ENCODE results near the gene KIF15. TPM values are rescaled to one million over a fixed set of nuclear protein-coding genes. Genes with fewer than 3 reads are reported as not detected.
"Not testable (repeated sequence)": the region's sequence is repeated elsewhere in the genome, so short reads cannot be mapped to it uniquely, and the experiment has no call there.

KIF15 gene
- total RNA-seq, 4 donors from 2014 or later: 0.13 to 2.4 (median 0.51) TPM

- no peak overlapping the region for H3K27ac ChIP-seq
- no peaks in the 10 kb centered on the region for H3K9me3 ChIP-seq
- 93% methylated on average over 4 of the region's 4 CpGs for WGBS, 2 donors (ENCODE audit: low coverage in 1 of 2)
- H3K4me3 ChIP-seq: no peak overlapping the region
- H3K27me3 ChIP-seq: no peaks in the 10 kb centered on the region
- ATAC-seq: no peak
- H3K36me3 ChIP-seq: no peaks in the 10 kb centered on the region
- no peaks in the 10 kb centered on the region for H3K4me1 ChIP-seq
- TF ChIP-seq, protein P1, sequence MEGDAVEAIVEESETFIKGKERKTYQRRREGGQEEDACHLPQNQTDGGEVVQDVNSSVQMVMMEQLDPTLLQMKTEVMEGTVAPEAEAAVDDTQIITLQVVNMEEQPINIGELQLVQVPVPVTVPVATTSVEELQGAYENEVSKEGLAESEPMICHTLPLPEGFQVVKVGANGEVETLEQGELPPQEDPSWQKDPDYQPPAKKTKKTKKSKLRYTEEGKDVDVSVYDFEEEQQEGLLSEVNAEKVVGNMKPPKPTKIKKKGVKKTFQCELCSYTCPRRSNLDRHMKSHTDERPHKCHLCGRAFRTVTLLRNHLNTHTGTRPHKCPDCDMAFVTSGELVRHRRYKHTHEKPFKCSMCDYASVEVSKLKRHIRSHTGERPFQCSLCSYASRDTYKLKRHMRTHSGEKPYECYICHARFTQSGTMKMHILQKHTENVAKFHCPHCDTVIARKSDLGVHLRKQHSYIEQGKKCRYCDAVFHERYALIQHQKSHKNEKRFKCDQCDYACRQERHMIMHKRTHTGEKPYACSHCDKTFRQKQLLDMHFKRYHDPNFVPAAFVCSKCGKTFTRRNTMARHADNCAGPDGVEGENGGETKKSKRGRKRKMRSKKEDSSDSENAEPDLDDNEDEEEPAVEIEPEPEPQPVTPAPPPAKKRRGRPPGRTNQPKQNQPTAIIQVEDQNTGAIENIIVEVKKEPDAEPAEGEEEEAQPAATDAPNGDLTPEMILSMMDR (IDR thresholded peaks at IDR 0.05): no peak
- no peak for TF ChIP-seq POLR2AphosphoS5 (IDR thresholded peaks at IDR 0.05)
- no peak for TF ChIP-seq POLR2A (IDR thresholded peaks at IDR 0.05)
- no peak for TF ChIP-seq EP300 (IDR thresholded peaks at IDR 0.05)
Measured at GRCh38 chr3:44795197-44795596, 33.6 kb downstream of the KIF15 start.

- no peak for ATAC-seq
Measured at GRCh38 chr3:44802011-44802410, 40.4 kb downstream of the KIF15 start.

GRCh38 chr3:44803298-44803697 is 41.7 kb downstream of the KIF15 start:
- no peak overlapping the region for H3K4me3 ChIP-seq
- ATAC-seq: no peak
- no peaks in the 10 kb centered on the region for H3K27me3 ChIP-seq
- no peaks in the 10 kb centered on the region for H3K36me3 ChIP-seq
- 80 to 100% methylated on average over 2 of the region's 2 CpGs for WGBS, 2 donors (ENCODE audit: low coverage in 1 of 2)
- no peaks in the 10 kb centered on the region for H3K4me1 ChIP-seq
- TF ChIP-seq POLR2A (IDR thresholded peaks at IDR 0.05) (no peak), POLR2AphosphoS5 (IDR thresholded peaks at IDR 0.05) (no peak), EP300 (IDR thresholded peaks at IDR 0.05) (no peak)
- TF ChIP-seq, protein P1 (IDR thresholded peaks at IDR 0.05): no peak
- H3K27ac ChIP-seq: no peak overlapping the region
- no peaks in the 10 kb centered on the region for H3K9me3 ChIP-seq

More at GRCh38 chr3:44802011-44802410, 40.4 kb downstream of the KIF15 start:
- Histone ChIP-seq H3K27me3 (no peaks in the 10 kb centered on the region), H3K36me3 (no peaks in the 10 kb centered on the region), H3K27ac (no peak overlapping the region), H3K9me3 (no peaks in the 10 kb centered on the region), H3K4me1 (no peaks in the 10 kb centered on the region), H3K4me3 (no peak overlapping the region)
- 74 to 76% methylated on average over 2 of the region's 2 CpGs for WGBS, 2 donors (ENCODE audit: low coverage in 1 of 2)
- TF ChIP-seq POLR2A (IDR thresholded peaks at IDR 0.05) (no peak), EP300 (IDR thresholded peaks at IDR 0.05) (no peak), POLR2AphosphoS5 (IDR thresholded peaks at IDR 0.05) (no peak)
- TF ChIP-seq, protein P1 (IDR thresholded peaks at IDR 0.05): no peak

DNA sequence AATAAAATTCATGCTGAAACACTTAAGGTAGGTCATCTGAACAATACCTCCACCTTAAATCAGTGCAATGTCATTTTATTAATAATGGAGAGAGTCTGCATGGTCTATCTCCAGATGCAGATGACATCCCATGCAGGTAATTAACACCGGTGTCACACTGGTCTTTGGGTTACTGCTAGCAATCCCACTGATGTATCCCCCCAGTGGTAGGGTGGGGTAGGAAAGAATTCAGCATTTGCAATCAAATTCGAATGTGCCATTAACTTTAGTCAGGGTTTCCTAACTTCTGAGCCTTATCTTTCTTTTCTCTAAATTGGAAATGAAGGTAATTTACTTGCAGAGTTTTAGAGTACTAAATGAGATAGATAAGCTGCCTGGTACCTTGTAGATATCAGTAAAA is 44.4 kb downstream of the KIF15 start:
- H3K27ac ChIP-seq: no peak overlapping the region
- TF ChIP-seq POLR2AphosphoS5 (IDR thresholded peaks at IDR 0.05) (no peak), EP300 (IDR thresholded peaks at IDR 0.05) (no peak), POLR2A (IDR thresholded peaks at IDR 0.05) (no peak)
- TF ChIP-seq, protein P1 (IDR thresholded peaks at IDR 0.05): no peak
- ATAC-seq: no peak
- no peaks in the 10 kb centered on the region for H3K9me3 ChIP-seq
- no peaks in the 10 kb centered on the region for H3K36me3 ChIP-seq
- WGBS, 2 donors (ENCODE audit: low coverage in 1 of 2): 91 to 100% methylated on average over 1 to 2 of the region's 2 CpGs
- no peaks in the 10 kb centered on the region for H3K4me1 ChIP-seq
- no peak overlapping the region for H3K4me3 ChIP-seq
- no peaks in the 10 kb centered on the region for H3K27me3 ChIP-seq

- no peaks in the 10 kb centered on the region for H3K9me3 ChIP-seq
- no peak for ATAC-seq
- no peaks in the 10 kb centered on the region for H3K27me3 ChIP-seq
- no peaks in the 10 kb centered on the region for H3K36me3 ChIP-seq
- H3K4me3 ChIP-seq: no peak overlapping the region
- TF ChIP-seq POLR2AphosphoS5 (IDR thresholded peaks at IDR 0.05): no peak
- no peak for TF ChIP-seq POLR2A (IDR thresholded peaks at IDR 0.05)
- TF ChIP-seq, protein P1 (IDR thresholded peaks at IDR 0.05): no peak
- TF ChIP-seq EP300 (IDR thresholded peaks at IDR 0.05): no peak
- no peaks in the 10 kb centered on the region for H3K4me1 ChIP-seq
- 91 to 92% methylated on average over 6 of the region's 6 CpGs for WGBS, 2 donors (ENCODE audit: low coverage in 1 of 2)
- no peak overlapping the region for H3K27ac ChIP-seq
Measured at GRCh38 chr3:44814751-44815150, 53.2 kb downstream of the KIF15 start.

DNA sequence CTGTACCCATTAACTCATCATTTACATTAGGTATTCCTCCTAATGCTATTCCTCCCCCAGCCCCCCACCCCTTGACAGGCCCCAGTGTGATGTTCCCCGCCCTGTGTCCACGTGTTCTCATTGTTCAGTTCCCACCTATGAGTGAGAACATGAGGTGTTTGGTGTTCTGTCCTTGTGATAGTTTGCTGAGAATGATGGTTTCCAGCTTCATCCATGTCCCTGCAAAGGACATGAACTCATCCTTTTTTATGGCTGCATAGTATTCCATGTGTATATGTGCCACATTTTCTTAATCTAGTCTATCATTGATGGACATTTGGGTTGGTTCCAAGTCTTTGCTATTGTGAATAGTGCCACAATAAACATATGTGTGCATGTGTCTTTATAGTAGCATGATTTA is 54.7 kb downstream of the KIF15 start:
- H3K4me1 ChIP-seq, H3K27me3 ChIP-seq, H3K36me3 ChIP-seq, H3K4me3 ChIP-seq, H3K27ac ChIP-seq, ATAC-seq, H3K9me3 ChIP-seq: not testable (repeated sequence)
- 100% methylated on average over 2 of the region's 2 CpGs for WGBS, 2 donors (ENCODE audit: low coverage in 1 of 2)

GRCh38 chr3:44821206-44821605 is 59.6 kb downstream of the KIF15 start:
- not testable (repeated sequence) for H3K36me3 ChIP-seq, H3K27me3 ChIP-seq, H3K9me3 ChIP-seq, H3K4me1 ChIP-seq, ATAC-seq, H3K27ac ChIP-seq, H3K4me3 ChIP-seq
- no CpG with 5 or more reads among the region's 34 CpGs for WGBS, 2 donors (ENCODE audit: low coverage in 1 of 2)
